Stimulated activated CD4-positive, alpha-beta T cell treated with anti-CD3 and anti-CD28 coated beads, Interleukin-12 subunit alpha, Interleukin-12 subunit beta, amount 100 ng/mL, for 24 hours (primary cell): ENCODE measurements around the gene BEND3.
A peak's percentile ranks its signal among the peaks of the same experiment; 100 is the strongest.
"Not testable (repeated sequence)": the region's sequence is repeated elsewhere in the genome, so short reads cannot be mapped to it uniquely, and the experiment has no call there.

Experiments
- DNase-seq, 2 experiments: peaks; one replicate each; pipeline ENCODE4 v3.0.0-alpha.2; 2020; ENCODE audit warnings: low read depth in 2 of 2

BEND3 gene

DNA sequence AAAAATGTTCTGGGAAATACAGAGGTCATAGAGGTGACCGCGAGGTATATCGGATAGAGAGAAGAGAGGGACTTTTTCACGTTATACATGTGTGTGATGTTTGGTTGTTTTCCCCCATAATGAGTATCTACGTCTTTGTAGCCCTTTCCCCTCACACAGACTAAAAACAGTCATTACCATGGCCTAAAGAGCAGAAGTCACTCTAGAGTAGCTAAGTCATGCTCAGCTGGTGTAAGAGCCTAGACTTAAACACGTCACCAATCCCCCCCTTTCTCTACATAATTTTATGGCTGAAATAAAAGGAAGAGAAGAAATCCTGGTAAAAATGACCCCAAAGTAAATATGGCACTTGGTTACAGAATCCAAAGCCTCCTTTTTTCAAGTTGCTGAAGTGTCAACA, 6.0 kb upstream of the BEND3 start:
- DNase-seq = no peak

GRCh38 chr6:107120404-107120803, 5.1 kb upstream of the BEND3 start:
- DNase-seq = no peak

- DNase-seq = no peak
Observed at GRCh38 chr6:107118976-107119375, 3.7 kb upstream of the BEND3 start.

DNA sequence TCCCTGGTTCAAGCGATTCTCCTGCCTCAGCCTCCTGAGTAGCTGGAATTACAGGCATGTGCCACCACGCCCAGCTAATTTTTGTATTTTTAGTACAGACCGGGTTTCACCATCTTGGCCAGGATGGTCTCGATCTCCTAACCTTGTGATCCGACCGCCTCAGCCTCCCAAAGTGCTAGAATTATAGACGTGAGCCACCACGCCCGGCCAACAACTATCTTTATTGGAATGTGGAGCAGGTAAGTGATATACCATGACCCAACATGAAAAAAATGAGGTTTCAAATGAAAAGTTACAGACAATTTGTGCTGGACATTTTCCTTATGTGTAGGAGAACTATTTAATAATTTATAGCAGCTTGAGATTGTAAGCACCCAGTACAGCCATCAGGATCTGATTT, 3.2 kb upstream of the BEND3 start:
- not testable (repeated sequence) for DNase-seq

DNA sequence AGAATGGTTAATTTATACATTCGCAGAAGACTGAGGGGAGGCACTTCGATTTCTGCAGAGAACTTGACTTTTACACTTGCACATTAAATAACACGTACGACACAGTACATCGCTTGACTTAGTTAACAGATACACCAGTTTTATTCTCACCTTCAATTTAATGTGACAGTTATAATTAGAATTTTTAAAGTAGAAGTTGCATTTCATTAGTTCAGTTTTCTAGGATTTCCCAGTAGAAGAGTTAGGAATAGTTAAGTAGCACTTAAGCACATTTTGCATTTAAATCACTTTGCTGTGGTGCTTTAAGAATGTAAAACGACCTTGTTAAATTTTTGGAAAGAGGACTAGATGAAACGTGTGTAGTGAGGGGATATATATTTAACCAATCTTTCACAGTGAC, 1.6 kb upstream of the BEND3 start:
- no peak for DNase-seq

- DNase-seq = no peak
Observed at GRCh38 chr6:107116328-107116892, 1.1 kb upstream of the BEND3 start.

DNA sequence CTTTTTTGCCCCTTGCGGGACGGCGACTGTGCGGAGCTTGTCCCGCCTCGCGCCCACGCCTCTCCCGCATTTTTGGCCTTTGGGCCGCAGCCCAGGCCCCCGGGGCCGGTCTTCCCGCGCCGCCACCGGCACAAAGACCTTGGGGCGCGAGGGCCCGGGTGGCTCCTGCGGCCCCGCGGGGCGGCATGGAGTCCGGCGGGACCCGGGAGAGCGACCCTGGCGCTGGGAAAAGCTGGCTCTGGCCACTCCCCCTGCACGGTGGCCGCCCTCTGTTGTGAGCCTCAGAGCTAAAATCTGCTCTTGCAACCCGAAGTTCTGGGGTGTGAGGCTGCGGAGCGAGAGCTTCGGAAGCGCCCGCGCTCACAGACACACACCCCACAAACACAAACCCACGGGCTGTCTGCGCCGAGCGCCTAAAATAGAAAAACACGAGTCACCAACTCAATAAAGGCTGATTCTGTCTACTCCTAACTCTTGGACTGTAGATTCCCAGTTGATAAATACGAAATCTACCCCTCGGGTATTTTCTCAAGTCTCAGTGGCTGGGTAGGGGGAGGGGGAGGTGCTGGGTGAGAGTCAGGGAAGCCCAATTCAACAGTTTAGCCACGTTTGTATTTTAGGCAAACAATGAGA, 496 bp upstream of the BEND3 start:
- DNase-seq = peak in 1 of 2 experiments; percentile 26

GRCh38 chr6:107114213-107114925, 946 bp downstream of the BEND3 start:
- peak in 1 of 2 experiments; percentile 65 for DNase-seq

DNA sequence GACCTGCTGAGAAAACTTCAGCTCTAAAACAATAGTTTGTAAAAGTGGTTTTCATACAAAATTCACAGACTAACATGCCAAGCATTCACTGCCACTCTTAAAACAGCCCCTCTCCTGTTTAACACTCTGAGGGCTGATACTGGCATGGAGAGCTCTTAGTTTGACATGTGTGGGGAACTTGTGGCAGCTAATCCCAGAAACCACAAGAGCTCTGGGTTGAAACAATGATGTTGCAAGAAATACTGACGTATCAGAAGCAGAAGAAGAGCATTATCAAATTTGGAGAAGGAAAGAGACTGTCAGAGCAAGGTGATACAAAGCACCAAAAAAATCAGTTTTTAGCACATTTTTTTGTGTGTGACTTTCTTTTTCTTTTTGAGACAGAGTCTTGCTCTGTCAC, 5.1 kb downstream of the BEND3 start:
- DNase-seq = no peak

DNA sequence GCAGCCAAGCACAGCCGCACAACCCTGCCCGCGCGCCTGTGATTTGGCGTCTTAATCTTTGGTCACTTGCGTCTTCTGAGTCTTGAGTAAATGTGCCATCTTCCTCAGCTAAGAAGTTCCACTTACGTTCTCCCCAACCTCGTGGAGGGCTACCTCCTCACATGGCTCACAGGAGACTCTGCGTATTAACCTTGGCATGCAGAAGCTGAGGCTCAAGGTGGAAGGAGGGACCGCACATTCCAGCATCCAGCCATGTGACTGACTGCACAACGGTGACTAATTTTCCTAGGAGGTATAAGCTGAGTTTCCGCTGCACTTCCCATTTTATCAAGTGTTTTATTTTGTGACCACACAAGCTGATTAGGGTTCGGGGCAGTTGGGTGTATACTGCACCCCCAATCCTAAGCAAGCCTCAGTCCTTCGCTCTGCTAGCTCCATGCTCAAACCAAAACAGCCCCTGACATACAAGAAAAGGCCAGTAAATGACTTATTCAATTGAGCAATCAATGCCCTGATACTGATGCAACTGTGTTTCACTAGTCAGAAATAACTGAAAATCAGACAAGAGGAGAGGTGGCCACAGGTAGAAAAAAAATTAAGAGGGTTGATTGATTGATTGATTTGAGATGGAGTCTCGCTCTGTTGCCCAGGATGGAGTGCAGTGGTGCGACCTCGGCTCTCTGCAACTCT, 7.0 kb downstream of the BEND3 start:
- DNase-seq = no peak

DNA sequence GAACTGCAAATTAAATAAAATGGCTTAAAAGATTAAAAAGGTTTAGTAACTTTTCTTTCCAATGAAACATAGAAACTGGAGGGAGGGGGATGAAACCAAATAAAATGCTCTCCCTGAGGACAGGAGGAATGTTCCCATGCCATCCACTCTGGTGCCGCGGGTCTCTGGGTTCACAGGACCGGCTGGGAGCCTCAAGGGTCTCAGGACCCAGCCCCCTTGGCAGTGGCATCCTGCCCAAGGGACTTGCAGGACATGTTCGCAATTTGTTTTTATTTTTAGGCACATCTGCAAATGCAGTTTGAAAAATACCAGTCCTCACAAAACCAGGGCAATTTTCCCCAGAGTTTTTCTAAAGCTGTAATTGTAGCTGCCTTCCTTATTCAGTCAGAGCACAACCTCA, 7.5 kb downstream of the BEND3 start:
- DNase-seq = no peak

- DNase-seq = no peak
Observed at GRCh38 chr6:107106165-107106564, 9.2 kb downstream of the BEND3 start.

DNA sequence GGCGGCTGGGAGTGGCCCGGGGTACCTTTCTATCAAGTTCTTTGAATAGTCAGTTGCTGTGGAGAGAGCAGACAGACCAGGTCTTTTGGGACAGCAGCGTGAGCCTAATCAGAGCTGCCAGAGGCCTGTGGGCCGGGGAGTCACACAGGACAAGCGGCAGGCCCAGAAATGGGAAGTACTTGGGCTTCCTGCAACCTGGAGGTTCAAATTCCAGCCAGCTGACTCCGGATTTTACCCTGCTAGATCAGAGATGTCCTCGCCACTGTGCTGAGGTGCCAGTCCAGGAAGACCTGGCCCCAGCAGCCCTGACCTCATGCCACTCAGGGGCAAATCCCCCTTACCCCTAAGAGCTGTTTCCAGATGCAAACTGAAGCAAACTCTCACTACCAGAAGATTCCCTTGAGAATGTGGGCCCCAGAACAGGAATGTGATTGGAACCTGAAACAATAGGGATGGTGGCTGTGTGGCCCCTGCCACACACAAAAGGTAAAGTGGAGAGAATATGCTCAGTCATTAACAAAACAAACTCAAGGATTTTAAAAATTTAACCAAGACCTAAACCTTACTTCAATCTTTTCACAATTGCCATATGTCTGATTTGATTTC, 9.7 kb downstream of the BEND3 start:
- DNase-seq = no peak

DNA sequence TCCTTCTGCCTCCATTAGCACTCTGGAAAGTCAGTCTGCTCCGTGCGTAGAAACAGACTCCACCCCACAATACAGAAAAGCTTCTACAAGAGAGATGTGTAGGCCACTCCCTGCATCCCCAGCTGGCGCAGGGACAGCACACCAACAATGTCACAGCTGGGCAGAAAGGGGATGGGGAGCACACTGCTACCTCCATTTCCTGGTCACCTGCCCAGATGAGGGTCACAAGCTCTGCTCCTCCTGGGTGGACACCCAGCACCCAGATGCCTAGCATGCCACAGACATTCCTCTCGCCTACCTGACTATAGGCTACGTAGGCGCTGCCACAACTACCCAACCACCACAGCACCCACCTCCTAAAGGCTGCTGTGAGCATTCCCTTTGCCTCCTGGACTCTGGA, 12.2 kb downstream of the BEND3 start:
- DNase-seq = no peak

GRCh38 chr6:107102414-107102805, 12.9 kb downstream of the BEND3 start:
- no peak for DNase-seq

DNA sequence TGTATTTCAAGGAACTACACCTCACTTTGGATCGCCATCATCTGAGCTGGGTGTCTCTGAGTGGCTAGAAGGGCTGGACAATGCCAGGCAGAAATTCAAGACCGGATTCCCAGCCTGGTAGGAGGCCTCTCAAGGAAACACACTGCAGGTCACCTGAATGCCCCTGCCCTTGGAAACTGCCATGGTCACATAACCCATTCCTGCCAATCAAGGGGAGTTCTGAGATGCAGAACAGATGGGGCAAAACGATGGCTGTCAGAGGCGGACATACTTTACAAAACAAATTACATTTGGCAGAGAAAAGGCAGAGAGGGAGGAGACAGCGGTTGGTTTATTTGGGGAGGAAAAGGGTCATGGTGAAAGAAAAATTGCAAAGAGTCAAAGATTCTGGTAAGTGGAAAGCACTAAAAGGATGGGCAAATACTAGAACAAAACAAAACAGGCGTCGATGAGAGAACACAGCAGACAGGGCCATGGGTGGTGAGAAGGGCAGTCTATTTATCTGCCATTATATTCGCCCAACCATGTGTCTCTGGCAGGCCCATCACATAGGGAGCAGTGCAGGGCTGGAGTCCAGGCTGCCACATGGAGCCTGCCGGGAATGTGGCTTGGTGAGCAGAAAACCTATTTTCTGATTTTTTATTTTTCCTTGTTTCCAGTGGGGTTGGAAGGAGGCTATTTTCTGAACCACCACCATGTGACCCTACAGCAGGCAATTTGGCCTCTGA, 13.5 kb downstream of the BEND3 start:
- no peak for DNase-seq

GRCh38 chr6:107101211-107101610, 14.1 kb downstream of the BEND3 start:
- DNase-seq = no peak

- DNase-seq = no peak
Observed at GRCh38 chr6:107098436-107099307, 16.6 kb downstream of the BEND3 start.

DNA sequence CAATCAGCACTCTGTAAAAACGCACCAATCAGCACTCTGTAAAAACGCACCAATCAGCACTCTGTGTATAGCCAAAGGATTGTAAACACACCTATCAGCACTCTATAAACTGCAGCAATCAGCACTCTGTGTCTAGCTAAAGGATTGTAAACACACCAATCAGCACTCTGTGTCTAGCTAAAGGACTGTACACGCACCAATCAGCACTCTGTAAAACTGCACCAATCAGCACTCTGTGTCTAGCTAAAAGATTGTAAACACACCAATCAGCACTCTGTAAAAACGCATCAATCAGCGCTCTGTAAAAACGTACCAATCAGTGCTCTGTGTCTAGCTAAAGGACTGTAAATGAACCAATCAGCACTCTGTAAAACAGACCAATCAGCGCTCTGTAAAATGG, 30.9 kb downstream of the BEND3 start:
- not testable (repeated sequence) for DNase-seq

DNA sequence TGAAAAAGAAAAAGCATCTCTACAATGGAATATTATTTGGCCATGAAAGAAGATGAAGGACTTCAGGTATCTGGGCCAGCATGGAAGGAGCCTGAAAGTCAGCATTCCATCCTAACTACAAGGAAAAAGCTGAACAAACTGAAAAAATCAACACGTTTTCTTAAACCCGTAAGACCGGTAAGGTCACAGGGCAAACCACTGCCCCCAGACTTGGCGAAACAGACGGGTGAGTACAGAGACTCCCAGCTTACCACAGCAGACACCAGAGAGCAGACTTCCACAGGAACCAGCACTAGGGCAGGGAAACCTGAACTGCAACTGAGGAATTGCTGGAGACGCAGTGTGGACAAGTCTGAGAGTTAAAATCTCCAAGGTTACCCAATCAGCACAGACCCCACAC, 31.4 kb downstream of the BEND3 start:
- DNase-seq = no peak
